ENCODE data around the gene PARVB. TPM values are rescaled to one million over a fixed set of nuclear protein-coding genes. Genes with fewer than 3 reads are reported as not detected.

The PARVB gene
- total and polyA plus RNA-seq, 9 of the 15 experiments (the other 6 are each of a cell fraction or from before 2014, with no cell fraction given) = 1.1 to 59.2 (median 29.2) TPM

DNA sequence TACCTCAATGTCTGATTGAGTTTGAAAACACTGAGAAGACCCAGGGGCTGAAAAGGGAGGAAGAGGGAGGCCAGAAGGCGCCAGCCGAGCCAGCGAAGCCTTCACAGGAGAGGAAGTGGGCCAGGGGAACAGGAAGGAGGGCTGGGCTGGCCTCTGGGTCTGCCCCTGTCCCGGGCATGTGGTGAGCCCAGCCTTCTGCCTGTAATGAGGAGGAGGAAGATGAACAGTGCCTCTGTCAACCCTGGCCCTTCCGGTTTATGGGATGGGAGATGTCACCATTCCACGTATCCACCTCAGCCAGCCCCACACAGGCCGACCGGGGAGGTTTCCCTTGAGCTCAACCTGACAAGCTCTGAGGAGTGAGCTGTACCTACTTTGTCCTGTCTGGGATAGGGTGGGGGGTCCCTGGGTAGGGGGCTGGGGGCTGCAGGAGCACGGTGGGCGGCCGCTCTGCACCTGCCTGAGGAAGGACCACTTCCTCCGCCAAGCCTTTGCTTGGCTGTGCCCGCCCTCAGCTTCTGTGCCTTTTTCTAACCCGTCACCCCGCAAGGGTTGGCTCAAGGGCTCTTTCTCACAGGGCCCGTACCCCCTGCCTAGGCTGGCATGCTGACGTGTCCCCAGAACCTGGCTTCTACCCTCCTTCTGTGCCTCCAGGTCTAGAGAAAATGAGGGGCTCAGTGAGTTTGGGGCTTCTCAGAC lies 158.6 kb downstream of the PARVB start (continued):
- TF ChIP-seq, protein P1, sequence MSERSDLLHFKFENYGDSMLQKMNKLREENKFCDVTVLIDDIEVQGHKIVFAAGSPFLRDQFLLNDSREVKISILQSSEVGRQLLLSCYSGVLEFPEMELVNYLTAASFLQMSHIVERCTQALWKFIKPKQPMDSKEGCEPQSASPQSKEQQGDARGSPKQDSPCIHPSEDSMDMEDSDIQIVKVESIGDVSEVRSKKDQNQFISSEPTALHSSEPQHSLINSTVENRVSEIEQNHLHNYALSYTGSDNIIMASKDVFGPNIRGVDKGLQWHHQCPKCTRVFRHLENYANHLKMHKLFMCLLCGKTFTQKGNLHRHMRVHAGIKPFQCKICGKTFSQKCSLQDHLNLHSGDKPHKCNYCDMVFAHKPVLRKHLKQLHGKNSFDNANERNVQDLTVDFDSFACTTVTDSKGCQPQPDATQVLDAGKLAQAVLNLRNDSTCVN (CRISPR knock-in tag; IDR thresholded peaks at IDR 0.05) = no peak
- no peak for TF ChIP-seq MTA1 (IDR thresholded peaks at IDR 0.05; ENCODE audit: borderline replicate concordance)
- TF ChIP-seq TAF9B (IDR thresholded peaks at IDR 0.05; ENCODE audit: partially characterized antibody) = no peak
- no peak for TF ChIP-seq ZNF75A (CRISPR knock-in tag; IDR thresholded peaks at IDR 0.05)
- TF ChIP-seq, protein P2, sequence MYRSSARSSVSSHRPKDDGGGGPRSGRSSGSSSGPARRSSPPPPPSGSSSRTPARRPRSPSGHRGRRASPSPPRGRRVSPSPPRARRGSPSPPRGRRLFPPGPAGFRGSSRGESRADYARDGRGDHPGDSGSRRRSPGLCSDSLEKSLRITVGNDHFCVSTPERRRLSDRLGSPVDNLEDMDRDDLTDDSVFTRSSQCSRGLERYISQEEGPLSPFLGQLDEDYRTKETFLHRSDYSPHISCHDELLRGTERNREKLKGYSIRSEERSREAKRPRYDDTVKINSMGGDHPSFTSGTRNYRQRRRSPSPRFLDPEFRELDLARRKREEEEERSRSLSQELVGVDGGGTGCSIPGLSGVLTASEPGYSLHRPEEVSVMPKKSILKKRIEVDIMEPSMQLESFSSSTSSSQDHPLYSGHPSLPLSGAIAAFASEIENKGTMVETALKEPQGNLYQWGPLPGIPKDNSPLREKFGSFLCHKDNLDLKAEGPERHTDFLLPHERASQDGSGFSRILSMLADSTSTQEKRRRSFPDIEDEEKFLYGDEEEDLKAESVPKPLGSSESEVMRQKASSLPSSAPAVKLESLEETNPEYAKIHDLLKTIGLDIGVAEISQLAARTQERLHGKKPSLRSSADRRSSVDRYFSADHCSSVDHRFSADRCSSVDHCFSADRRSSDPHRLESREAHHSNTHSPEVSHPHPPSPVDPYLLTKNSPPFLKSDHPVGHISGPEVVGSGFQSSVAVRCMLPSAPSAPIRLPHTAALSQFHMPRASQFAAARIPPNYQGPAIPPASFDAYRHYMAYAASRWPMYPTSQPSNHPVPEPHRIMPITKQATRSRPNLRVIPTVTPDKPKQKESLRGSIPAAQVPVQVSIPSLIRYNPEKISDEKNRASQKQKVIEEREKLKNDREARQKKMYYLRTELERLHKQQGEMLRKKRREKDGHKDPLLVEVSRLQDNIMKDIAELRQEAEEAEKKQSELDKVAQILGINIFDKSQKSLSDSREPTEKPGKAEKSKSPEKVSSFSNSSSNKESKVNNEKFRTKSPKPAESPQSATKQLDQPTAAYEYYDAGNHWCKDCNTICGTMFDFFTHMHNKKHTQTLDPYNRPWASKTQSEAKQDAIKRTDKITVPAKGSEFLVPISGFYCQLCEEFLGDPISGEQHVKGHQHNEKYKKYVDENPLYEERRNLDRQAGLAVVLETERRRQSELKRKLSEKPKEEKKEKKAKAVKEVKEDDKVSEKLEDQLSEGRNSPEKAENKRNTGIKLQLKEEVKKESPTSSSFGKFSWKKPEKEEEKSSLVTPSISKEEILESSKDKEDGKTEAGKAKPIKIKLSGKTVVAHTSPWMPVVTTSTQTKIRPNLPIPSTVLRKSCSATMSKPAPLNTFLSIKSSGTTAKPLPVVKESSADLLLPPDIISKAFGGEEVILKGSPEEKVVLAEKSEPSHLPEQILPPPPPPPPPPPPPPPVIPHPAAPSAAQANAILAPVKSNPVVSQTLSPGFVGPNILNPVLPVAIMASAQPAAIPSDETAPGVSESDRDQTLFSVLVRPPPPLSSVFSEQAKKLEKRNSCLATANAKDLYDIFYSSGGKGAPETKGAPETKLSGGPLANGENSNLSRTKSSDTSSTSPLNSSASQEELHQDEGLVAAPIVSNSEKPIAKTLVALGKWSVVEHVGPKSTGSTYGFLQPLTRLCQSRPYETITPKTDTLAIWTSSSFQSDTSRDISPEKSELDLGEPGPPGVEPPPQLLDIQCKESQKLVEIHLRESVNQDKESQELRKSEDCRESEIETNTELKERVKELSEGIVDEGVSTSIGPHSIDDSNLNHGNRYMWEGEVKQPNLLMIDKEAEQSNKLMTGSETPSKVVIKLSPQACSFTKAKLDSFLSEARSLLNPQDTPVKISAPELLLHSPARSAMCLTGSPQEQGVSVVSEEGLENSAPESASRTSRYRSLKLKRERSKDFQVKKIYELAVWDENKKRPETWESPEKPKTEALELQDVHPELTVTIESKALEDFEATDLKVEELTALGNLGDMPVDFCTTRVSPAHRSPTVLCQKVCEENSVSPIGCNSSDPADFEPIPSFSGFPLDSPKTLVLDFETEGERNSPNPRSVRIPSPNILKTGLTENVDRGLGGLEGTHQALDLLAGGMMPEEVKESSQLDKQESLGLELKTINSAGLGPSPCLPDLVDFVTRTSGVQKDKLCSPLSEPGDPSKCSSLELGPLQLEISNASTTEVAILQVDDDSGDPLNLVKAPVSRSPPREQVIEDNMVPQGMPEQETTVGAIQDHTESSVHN (IDR thresholded peaks at IDR 0.05; ENCODE audit: borderline replicate concordance in 1 of 2, low read depth in 1 of 2) = no peak
- no peak for TF ChIP-seq ZNF282 (CRISPR knock-in tag; IDR thresholded peaks at IDR 0.05)
- TF ChIP-seq, protein P3, sequence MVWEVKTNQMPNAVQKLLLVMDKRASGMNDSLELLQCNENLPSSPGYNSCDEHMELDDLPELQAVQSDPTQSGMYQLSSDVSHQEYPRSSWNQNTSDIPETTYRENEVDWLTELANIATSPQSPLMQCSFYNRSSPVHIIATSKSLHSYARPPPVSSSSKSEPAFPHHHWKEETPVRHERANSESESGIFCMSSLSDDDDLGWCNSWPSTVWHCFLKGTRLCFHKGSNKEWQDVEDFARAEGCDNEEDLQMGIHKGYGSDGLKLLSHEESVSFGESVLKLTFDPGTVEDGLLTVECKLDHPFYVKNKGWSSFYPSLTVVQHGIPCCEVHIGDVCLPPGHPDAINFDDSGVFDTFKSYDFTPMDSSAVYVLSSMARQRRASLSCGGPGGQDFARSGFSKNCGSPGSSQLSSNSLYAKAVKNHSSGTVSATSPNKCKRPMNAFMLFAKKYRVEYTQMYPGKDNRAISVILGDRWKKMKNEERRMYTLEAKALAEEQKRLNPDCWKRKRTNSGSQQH (CRISPR knock-in tag; IDR thresholded peaks at IDR 0.05) = no peak
- TF ChIP-seq, protein P4, sequence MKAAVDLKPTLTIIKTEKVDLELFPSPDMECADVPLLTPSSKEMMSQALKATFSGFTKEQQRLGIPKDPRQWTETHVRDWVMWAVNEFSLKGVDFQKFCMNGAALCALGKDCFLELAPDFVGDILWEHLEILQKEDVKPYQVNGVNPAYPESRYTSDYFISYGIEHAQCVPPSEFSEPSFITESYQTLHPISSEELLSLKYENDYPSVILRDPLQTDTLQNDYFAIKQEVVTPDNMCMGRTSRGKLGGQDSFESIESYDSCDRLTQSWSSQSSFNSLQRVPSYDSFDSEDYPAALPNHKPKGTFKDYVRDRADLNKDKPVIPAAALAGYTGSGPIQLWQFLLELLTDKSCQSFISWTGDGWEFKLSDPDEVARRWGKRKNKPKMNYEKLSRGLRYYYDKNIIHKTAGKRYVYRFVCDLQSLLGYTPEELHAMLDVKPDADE (conservative IDR thresholded peaks at IDR 0.05; ENCODE audit: control insufficient read depth, low read depth, low read length) = no peak
- TF ChIP-seq NONO (IDR thresholded peaks at IDR 0.05; ENCODE audit: low read depth in 2 of 2, low read length in 1 of 2) = no peak
- TF ChIP-seq ZNF274 (IDR thresholded peaks at IDR 0.05; ENCODE audit: borderline replicate concordance, low read depth, low read length) = no peak
- no peak for TF ChIP-seq SP2 (IDR thresholded peaks at IDR 0.05; ENCODE audit: extremely low read depth, low read depth, low read length, poor library complexity, severe bottlenecking)
